H1 (cell line): ENCODE data around the gene GXYLT1. TPM values are rescaled to one million over a fixed set of nuclear protein-coding genes. Genes with fewer than 3 reads are reported as not detected.

Source experiments
- CTCF ChIA-PET: fragments of 300-600 bp; sonication (Branson Sonifier 250); formaldehyde crosslinking; loops from one replicate; lab custom pipeline; 2021; ENCODE audit not compliant: partially characterized antibody; lab: Charles Lee
- POLR2A ChIA-PET: fragments of 300-600 bp; sonication (Branson Sonifier 250); formaldehyde crosslinking; loops from one replicate; lab custom pipeline; 2021; ENCODE audit warnings: inconsistent platforms; ENCODE audit not compliant: partially characterized antibody; lab: Charles Lee
- DNase-seq, 2 experiments: peaks; one replicate each; pipeline versions ENCODE4 v3.0.0 to v3.0.0-alpha.2; 2010 to 2022; ENCODE audit warnings: low spot score in 2 of 2, low read depth in 1 of 2, mixed read lengths in 1 of 2
- FAIRE-seq: peaks from 2 replicates; lab custom pipeline; 2011; peaks lifted over from hg19 to GRCh38; lab: Jason Lieb, UNC
- H2AFZ ChIP-seq: 2 replicates; pipeline ENCODE4 v1.8.1; 2012; ENCODE audit warnings: low read length, inconsistent platforms
- H2AK5ac ChIP-seq: 2 replicates; pipeline ENCODE4 v1.6.1; 2013; ENCODE audit warnings: low read depth, low read length
- H2BK120ac ChIP-seq: replicated peaks from 2 replicates; pipeline ENCODE3; 2013; ENCODE audit warnings: low read depth, low read length, inconsistent platforms
- H2BK12ac ChIP-seq: 2 replicates; pipeline ENCODE4 v1.6.1; 2013; ENCODE audit warnings: low read depth, low read length
- H2BK15ac ChIP-seq: 2 replicates; pipeline ENCODE4 v1.6.1; 2013; ENCODE audit warnings: low read length
- H2BK20ac ChIP-seq: 2 replicates; pipeline ENCODE4 v1.6.1; 2013; ENCODE audit warnings: low read length
- H2BK5ac ChIP-seq: 2 replicates; pipeline ENCODE4 v1.6.1; 2013; ENCODE audit warnings: low read depth, low read length
- H3K14ac ChIP-seq: 2 replicates; pipeline ENCODE4 v1.6.1; 2013; ENCODE audit warnings: inconsistent platforms; ENCODE audit not compliant: insufficient read length
- H3K18ac ChIP-seq: 2 replicates; pipeline ENCODE4 v1.6.1; 2013; ENCODE audit warnings: low read length; ENCODE audit errors: extremely low read depth
- H3K23ac ChIP-seq: 2 replicates; pipeline ENCODE4 v1.6.1; 2013; ENCODE audit warnings: inconsistent platforms; ENCODE audit not compliant: insufficient read length
- H3K23me2 ChIP-seq: 2 replicates; pipeline ENCODE4 v1.6.1; 2013; ENCODE audit warnings: low read depth, low read length
- H3K27ac ChIP-seq: 2 replicates; pipeline ENCODE4 v1.6.1; 2011; ENCODE audit warnings: low read depth, low read length, inconsistent platforms
- H3K27me3 ChIP-seq, 4 experiments: replicated peaks in 1 of 4; 1 replicate in 1 of 4; 2 replicates in 3 of 4; pipeline versions ENCODE4 v1.6.1 to v1.8.1; 2011 to 2013; ENCODE audit warnings: low read length in 3 of 4, mild to moderate bottlenecking in 3 of 4, inconsistent platforms in 2 of 4, mixed read lengths in 2 of 4, moderate library complexity in 1 of 4; ENCODE audit not compliant: control insufficient read depth in 3 of 4, insufficient read depth in 3 of 4; ENCODE audit errors: extremely low read depth in 1 of 4
- H3K36me3 ChIP-seq, 4 experiments: 2 replicates each; pipeline versions ENCODE4 v1.6.1 to v1.8.1; 2011 to 2013; ENCODE audit warnings: mild to moderate bottlenecking in 4 of 4, low read length in 3 of 4, moderate library complexity in 2 of 4, control low read depth in 1 of 4, inconsistent platforms in 1 of 4; ENCODE audit not compliant: insufficient read depth in 4 of 4, control insufficient read depth in 2 of 4
- H3K4ac ChIP-seq: replicated peaks from 2 replicates; pipeline ENCODE3; 2013; ENCODE audit warnings: low read length, low read depth, mixed read lengths, inconsistent platforms; ENCODE audit not compliant: insufficient read length
- H3K4me1 ChIP-seq, 4 experiments: replicated peaks in 1 of 4; 1 replicate in 1 of 4; 2 replicates in 3 of 4; pipeline versions ENCODE4 v1.6.1 to v1.8.1; 2011 to 2013; ENCODE audit warnings: low read length in 3 of 4, inconsistent platforms in 2 of 4, mixed read lengths in 1 of 4; ENCODE audit not compliant: insufficient read depth in 4 of 4, control insufficient read depth in 3 of 4
- H3K4me2 ChIP-seq, 2 experiments: 2 replicates each; pipeline versions ENCODE4 v1.6.1 to v1.8.1; 2011 to 2013; ENCODE audit warnings: low read depth in 2 of 2, low read length in 2 of 2, control low read depth in 1 of 2, inconsistent platforms in 1 of 2, mild to moderate bottlenecking in 1 of 2; ENCODE audit not compliant: insufficient read depth in 1 of 2
- H3K4me3 ChIP-seq, 4 experiments: fragments of 200-600, 300-600 bp in 1 of 4; sonication (generic), shearing (Covaris generic), sonication (Bioruptor Twin) in 1 of 4; 2 replicates each; pipeline versions ENCODE4 v1.5.1 to v1.8.1; 2011 to 2016; ENCODE audit warnings: low read length in 4 of 4, low read depth in 3 of 4, control low read depth in 2 of 4, inconsistent platforms in 2 of 4, mild to moderate bottlenecking in 2 of 4, mixed read lengths in 1 of 4, moderate library complexity in 1 of 4; ENCODE audit not compliant: insufficient read depth in 2 of 4; ENCODE audit errors: extremely low read depth in 1 of 4
- H3K56ac ChIP-seq: replicated peaks from 2 replicates; pipeline ENCODE3; 2013; ENCODE audit warnings: low read depth, mild to moderate bottlenecking, mixed read lengths, low read length, inconsistent platforms; ENCODE audit not compliant: insufficient read length
- H3K79me1 ChIP-seq: 2 replicates; pipeline ENCODE4 v1.6.1; 2013; ENCODE audit warnings: low read depth, low read length, control low read depth
- H3K79me2 ChIP-seq, 2 experiments: 2 replicates each; pipeline versions ENCODE4 v1.6.1 to v1.8.1; 2012 to 2013; ENCODE audit warnings: low read length in 2 of 2, mild to moderate bottlenecking in 2 of 2, inconsistent platforms in 1 of 2; ENCODE audit not compliant: insufficient read depth in 2 of 2, control insufficient read depth in 1 of 2
- H3K9ac ChIP-seq, 4 experiments: replicated peaks in 1 of 4; 1 replicate in 1 of 4; 2 replicates in 3 of 4; pipeline versions ENCODE4 v1.6.1 to v1.8.1; 2011 to 2013; ENCODE audit warnings: low read depth in 3 of 4, low read length in 3 of 4, control low read depth in 2 of 4, mild to moderate bottlenecking in 2 of 4, moderate library complexity in 2 of 4, inconsistent platforms in 1 of 4; ENCODE audit errors: extremely low read depth in 1 of 4
- H3K9me3 ChIP-seq, 2 experiments: 2 replicates each; pipeline versions ENCODE4 v1.6.1 to v1.8.1; 2012 to 2013; ENCODE audit warnings: mild to moderate bottlenecking in 2 of 2, moderate library complexity in 2 of 2, control low read depth in 1 of 2, inconsistent platforms in 1 of 2, low read depth in 1 of 2, low read length in 1 of 2, mixed read lengths in 1 of 2; ENCODE audit not compliant: insufficient read depth in 2 of 2
- H4K20me1 ChIP-seq, 2 experiments: replicated peaks in 1 of 2; 2 replicates each; pipeline versions ENCODE3 to v1.8.1; 2011 to 2013; ENCODE audit warnings: inconsistent platforms in 2 of 2, low read length in 2 of 2, mild to moderate bottlenecking in 1 of 2; ENCODE audit not compliant: insufficient read depth in 2 of 2, control insufficient read depth in 1 of 2
- H4K5ac ChIP-seq: 2 replicates; pipeline ENCODE4 v1.6.1; 2013; ENCODE audit warnings: low read length, low read depth, mixed read lengths, inconsistent platforms; ENCODE audit not compliant: insufficient read length
- H4K8ac ChIP-seq: 2 replicates; pipeline ENCODE4 v1.8.0; 2013; ENCODE audit warnings: mild to moderate bottlenecking, moderate library complexity, low read length, inconsistent platforms; ENCODE audit not compliant: insufficient read depth; ENCODE audit errors: extremely low read depth
- H4K91ac ChIP-seq: replicated peaks from 2 replicates; pipeline ENCODE3; 2013; ENCODE audit warnings: low read length, mixed read lengths, inconsistent platforms; ENCODE audit not compliant: insufficient read length
- ASH2L ChIP-seq: fragments of 200-600, 300-600 bp; sonication (generic); IDR thresholded peaks from one replicate; pipeline ENCODE4 v1.7.1; 2017; ENCODE audit warnings: low read length
- GABPA ChIP-seq: IDR thresholded peaks from 2 replicates; pipeline ENCODE4 v1.6.1; 2011; ENCODE audit warnings: mild to moderate bottlenecking, low read length, moderate library complexity, borderline replicate concordance; ENCODE audit not compliant: insufficient read depth
- KDM4A ChIP-seq: IDR thresholded peaks from one replicate; pipeline ENCODE4 v1.7.1; 2012; ENCODE audit warnings: low read depth, mild to moderate bottlenecking, moderate library complexity, low read length, inconsistent platforms; ENCODE audit not compliant: severe bottlenecking
- POLR2A ChIP-seq, 2 experiments: IDR thresholded peaks; 1 replicate in 1 of 2; 2 replicates in 1 of 2; pipeline ENCODE4 v1.6.1; 2011; ENCODE audit warnings: low read depth in 2 of 2, low read length in 2 of 2, mild to moderate bottlenecking in 2 of 2; ENCODE audit errors: control extremely low read depth in 1 of 2
- RXRA ChIP-seq: IDR thresholded peaks from 2 replicates; pipeline ENCODE4 v1.6.1; 2011; ENCODE audit warnings: low read depth, mild to moderate bottlenecking, low read length, moderate library complexity; ENCODE audit not compliant: insufficient read depth
- WGBS, 2 experiments: shearing (Covaris generic) in 1 of 2; methylation state at CpG; one replicate each; pipeline versions ENCODE4 v1.1.6 to v1.1.7; 2013 to 2015; ENCODE audit warnings: low lambda C conversion rate in 2 of 2, mixed read lengths in 2 of 2, inconsistent platforms in 1 of 2, low coverage in 1 of 2, missing lambda C conversion rate in 1 of 2; ENCODE audit not compliant: insufficient replicate concordance in 2 of 2, insufficient coverage in 1 of 2, insufficient read length in 1 of 2; ENCODE audit errors: extremely low coverage in 1 of 2, missing lambda C conversion rate in 1 of 2; 5-methylcytosine and 5-hydroxymethylcytosine counted together
- polyA plus RNA-seq, 7 experiments: library from polyadenylated mRNA; depleted of rRNA in 3 of 7; stranded (reverse) in 5 of 7; unstranded in 2 of 7; fragments of >200 nt in 5 of 7; fragments of 200-250 nt in 2 of 7; gene quantifications; 1 replicate in 5 of 7; 2 replicates in 1 of 7; 4 replicates in 1 of 7; pipeline versions ENCODE4 v1.2.1 to v1.2.3, GENCODE V29; 2011 to 2013; ENCODE audit warnings: missing spikeins in 2 of 7, mixed read lengths in 2 of 7
- total RNA-seq: library from RNA; stranded (reverse); fragmentation: NEBNext Ultra II Directional; extraction: Animal tissue kit (Norgen Biotek cat#: 25700); gene quantifications from 2 replicates; pipeline ENCODE4 v1.2.1, GENCODE V29; 2021

The GXYLT1 gene
- total and polyA plus RNA-seq, 2 of the 8 experiments (the other 6 are each of a cell fraction or from before 2014, with no cell fraction given): 3.1 to 10.7 TPM

GRCh38 chr12:42070036-42070435 lies 74.6 kb downstream of the GXYLT1 start:
- H2AK5ac ChIP-seq: no peak overlapping the region
- DNase-seq (no peak), FAIRE-seq (no peak)
- H3K27ac ChIP-seq: no peak overlapping the region
- H3K36me3 ChIP-seq: no peaks in the 10 kb centered on the region
- no peaks in the 10 kb centered on the region for H3K79me1 ChIP-seq
- CTCF ChIA-PET: no interaction called here
- no peak overlapping the region for H3K4me2 ChIP-seq
- no peak overlapping the region for H3K18ac ChIP-seq
- no peak overlapping the region for H3K9ac ChIP-seq
- TF ChIP-seq POLR2A (IDR thresholded peaks at IDR 0.05; ENCODE audit: control extremely low read depth in 1 of 2, low read depth in 2 of 2, low read length in 2 of 2): no peak
- no peak for TF ChIP-seq RXRA
- no peak for TF ChIP-seq GABPA
- no peak for TF ChIP-seq KDM4A
- TF ChIP-seq ASH2L: no peak
- H2BK20ac ChIP-seq: no peak overlapping the region
- no peaks in the 10 kb centered on the region for H3K27me3 ChIP-seq
- H4K20me1 ChIP-seq: no peaks in the 10 kb centered on the region
- POLR2A ChIA-PET: no interaction called here
- no peak overlapping the region for H3K4ac ChIP-seq
- H3K4me1 ChIP-seq: no peaks in the 10 kb centered on the region
- H2BK120ac ChIP-seq: no peak overlapping the region
- WGBS, 2 experiments: 88% methylated on average over 4 of the region's 4 CpGs; no CpG with 5 or more reads in 1 of the 2 experiments
- no peak overlapping the region for H2BK5ac ChIP-seq
- H2BK12ac ChIP-seq: no peak overlapping the region
- no peak overlapping the region for H2BK15ac ChIP-seq
- H4K91ac ChIP-seq: no peak overlapping the region
- H3K4me3 ChIP-seq: no peak overlapping the region
- H4K8ac ChIP-seq: no peak overlapping the region
- H2AFZ ChIP-seq: no peak overlapping the region
- H3K56ac ChIP-seq: no peak overlapping the region
- H3K9me3 ChIP-seq: peaks cover 5 to 10% of the 10 kb centered on the region in 2 experiments; a peak in 3 of 4 replicates
- H3K79me2 ChIP-seq: no peaks in the 10 kb centered on the region
- no peak overlapping the region for H3K14ac ChIP-seq
- H3K23me2 ChIP-seq: no peaks in the 10 kb centered on the region
- H3K23ac ChIP-seq: no peak overlapping the region
- no peak overlapping the region for H4K5ac ChIP-seq
